Hepatic stellate cell (primary cell): ENCODE data around the gene PAK5.

Experiments used
- DNase-seq: peaks from one replicate; pipeline ENCODE4 v3.0.0; 2011; ENCODE audit warnings: low spot score

Gene PAK5

GRCh38 chr20:9789131-9789530, 49.7 kb downstream of the PAK5 start:
- no peak for DNase-seq

GRCh38 chr20:9775176-9775575, 63.7 kb downstream of the PAK5 start:
- DNase-seq = no peak

DNA sequence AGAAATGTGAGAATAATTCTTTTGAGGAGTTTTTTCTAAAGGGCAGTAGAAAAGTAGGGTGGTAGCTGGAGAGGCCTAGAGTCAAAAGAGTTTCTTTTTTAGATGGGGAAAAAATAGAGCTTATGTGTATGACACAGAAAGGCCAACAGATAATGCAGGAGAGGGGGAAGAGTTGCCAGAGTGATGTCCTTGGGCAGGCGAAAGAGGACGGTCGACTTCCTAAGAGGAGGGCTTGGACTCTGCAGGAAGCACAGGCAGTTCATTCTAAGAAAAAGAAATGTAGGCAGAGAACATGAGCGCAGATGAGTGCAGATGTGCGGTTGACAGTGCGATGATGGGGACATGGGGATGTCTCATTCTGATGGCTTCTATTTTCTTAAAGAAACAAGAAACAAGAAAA, 68.9 kb downstream of the PAK5 start:
- no peak for DNase-seq

- DNase-seq = no peak
Measured at GRCh38 chr20:9761476-9761875, 77.4 kb downstream of the PAK5 start.

DNA sequence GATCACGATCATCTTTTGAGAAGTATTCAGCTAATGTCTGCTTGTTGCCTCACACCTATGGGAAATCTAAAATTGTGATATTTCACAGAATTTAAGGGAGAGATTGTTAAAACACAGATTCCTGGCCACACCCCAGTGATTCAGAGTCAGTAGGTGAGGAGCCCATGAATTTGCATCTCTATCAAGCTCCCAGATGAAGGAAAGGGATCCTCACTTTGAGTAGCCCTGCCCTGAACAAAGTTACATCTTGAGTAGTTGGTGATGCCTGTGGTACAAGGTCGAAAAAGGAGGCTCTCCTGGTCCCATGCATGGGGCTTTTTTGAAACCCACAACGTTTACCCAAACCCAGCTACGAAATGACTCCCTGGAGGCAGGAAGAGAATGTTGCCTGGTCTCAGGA, 79.5 kb downstream of the PAK5 start:
- DNase-seq = no peak

GRCh38 chr20:9758752-9759151, 80.1 kb downstream of the PAK5 start:
- DNase-seq = no peak

GRCh38 chr20:9756660-9757059, 82.2 kb downstream of the PAK5 start:
- no peak for DNase-seq

DNA sequence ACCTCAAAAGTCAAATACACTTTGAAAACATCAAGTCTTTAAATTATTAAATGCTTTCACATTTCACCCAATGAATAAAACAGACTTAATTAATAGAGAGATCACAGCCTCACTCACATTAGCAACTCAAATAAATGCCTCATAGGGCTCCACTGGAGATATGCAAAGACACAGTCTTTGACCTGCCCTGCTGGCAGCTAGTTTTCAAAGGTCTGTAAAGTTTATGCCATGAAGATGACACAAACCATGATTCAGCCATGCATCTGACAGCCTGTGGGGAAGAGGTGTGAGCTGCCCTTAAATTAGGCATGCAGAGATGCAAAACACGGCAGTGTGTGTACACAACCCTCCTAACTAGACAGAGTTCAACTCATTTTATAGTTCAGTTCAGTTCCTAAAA, 83.6 kb downstream of the PAK5 start:
- no peak for DNase-seq

GRCh38 chr20:9744551-9744950, 94.3 kb downstream of the PAK5 start:
- DNase-seq = no peak

- DNase-seq = no peak
Measured at GRCh38 chr20:9743871-9744270, 95.0 kb downstream of the PAK5 start.

- DNase-seq = no peak
Measured at GRCh38 chr20:9742821-9743220, 96.1 kb downstream of the PAK5 start.

- no peak for DNase-seq
Measured at GRCh38 chr20:9741996-9742395, 96.9 kb downstream of the PAK5 start.

- no peak for DNase-seq
Measured at GRCh38 chr20:9740486-9740885, 98.4 kb downstream of the PAK5 start.

DNA sequence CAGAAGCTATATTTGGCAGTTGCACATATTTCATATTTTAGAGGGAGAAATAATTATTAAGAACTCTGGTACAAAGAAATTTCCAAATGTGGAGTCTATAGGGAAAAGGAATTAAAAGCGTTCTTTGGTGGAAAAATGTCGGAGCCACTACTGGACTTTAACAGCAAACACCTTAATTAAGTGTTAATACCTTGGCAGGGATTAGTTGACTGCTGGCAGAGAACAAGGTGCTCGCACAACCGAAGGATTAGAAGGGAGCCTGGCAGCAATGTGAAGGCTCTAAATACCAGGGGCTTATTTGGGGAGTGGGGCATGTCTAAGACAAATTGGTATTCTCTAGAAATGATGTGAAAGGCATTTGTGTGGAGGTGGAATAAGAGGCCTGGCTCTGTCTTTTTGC, 98.9 kb downstream of the PAK5 start:
- DNase-seq = no peak

DNA sequence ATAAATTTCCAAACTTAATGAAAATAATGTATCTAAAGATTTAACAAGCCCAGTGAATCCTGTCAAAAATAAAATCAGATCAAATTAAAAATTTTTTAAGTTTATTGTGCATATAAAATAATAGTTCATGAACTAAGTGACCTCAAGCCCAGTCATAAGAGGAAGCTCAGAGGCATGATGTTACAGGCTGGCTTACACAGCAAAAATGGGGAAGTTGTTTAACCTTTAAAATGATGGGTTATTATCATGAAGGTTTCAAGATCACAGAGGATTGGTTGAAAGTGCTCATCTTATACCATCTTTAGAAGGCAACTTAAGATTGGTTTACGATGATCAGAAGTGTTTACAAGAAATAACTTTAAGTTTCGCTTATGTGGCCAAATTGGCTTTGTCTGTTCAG, 102.5 kb downstream of the PAK5 start:
- DNase-seq = no peak

DNA sequence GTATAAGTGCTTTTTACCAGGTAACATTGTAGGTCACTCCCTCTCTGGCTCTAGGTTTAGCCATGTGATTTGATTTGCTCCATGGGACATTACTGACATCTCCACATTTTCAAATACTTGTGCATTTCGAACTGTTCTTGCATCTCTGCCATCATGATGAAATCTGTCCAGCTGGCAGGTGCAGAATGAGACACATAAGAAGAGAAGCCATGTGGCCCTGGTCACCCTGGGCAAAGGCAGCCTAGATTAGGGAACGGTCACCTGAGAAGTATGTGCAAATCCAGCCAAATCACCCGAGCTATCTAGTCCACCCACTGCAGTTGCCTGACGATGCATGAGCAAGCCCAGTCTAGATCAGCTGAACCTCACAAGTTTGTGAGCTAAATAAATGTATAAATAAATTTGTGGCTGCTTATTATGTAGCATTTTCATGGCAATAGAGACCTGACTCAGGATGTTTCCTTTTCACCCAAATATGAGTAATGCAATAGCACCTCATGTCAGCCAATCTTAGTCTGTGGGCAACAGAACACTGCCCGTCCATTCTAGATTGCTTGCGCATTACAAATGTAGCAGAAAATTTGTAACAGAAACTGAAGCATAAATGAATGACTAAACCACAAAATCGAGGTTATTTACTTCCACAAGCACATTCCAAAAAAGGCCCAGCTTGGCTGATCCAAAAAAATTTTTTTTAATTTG, 115.2 kb downstream of the PAK5 start:
- no peak for DNase-seq

- no peak for DNase-seq
Measured at GRCh38 chr20:9711872-9712271, 127.0 kb downstream of the PAK5 start.

DNA sequence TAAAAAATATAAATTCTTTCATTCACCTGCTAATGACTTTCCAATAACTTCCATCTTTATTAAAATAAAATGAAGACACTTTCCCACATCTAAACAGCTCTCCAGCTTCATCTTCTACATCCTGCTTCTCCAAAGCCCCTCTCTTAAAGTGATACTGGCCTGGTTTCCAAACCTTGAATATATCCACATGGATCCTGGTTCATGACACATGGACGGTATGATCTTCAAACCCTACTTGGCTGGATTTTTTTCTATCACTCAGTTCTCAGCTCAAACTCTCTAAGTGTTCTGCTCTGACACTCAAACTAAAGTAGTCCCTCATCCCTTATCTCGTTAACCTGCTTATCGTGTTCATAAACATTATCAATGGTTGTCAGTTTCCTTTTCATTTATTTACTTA, 128.2 kb downstream of the PAK5 start:
- no peak for DNase-seq

- no peak for DNase-seq
Measured at GRCh38 chr20:9705722-9706476, 133.0 kb downstream of the PAK5 start.

DNA sequence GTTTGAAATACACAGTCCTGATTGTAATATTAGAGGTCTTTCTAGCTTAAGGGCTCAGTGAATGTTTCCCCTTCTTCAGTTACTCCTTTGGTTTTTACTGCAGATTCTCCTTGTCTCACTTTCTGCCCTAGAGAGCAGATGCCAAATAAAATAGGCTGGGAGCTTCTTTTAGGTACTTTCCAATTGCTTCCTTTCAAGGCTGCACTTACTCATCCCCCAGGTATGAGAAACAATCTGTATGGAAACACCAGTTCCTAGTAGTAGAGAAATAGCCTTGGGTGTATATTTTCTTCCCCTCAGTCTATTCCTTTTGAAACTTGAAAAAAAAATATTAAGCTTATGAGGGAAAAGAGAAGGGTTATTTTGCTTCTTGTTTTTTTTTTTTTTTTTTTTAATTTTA, 139.7 kb downstream of the PAK5 start:
- no peak for DNase-seq

GRCh38 chr20:9689041-9689440, 149.8 kb downstream of the PAK5 start:
- no peak for DNase-seq

GRCh38 chr20:9686866-9687265, 152.0 kb downstream of the PAK5 start:
- DNase-seq = no peak

DNA sequence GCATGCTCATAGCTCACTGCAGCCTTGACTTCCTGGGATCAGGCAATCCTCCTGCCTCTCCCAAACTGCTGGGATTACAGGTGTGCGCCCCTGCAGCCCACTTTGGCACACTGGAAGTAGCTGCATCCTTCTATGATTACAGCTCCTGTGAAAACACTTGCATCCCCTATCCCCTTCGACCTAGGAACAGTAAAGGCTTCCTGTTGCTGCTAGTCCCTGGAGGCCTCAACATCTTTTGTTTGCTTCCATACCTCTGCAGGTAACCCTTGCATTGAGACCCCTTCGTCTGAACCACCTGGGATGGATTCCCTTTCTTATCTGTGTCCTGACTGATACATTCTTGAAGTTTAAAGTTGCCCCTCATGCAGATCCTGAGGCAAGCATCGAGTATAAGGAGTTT, 152.4 kb downstream of the PAK5 start:
- no peak for DNase-seq

- no peak for DNase-seq
Measured at GRCh38 chr20:9686001-9686400, 152.9 kb downstream of the PAK5 start.
